Vagina (tissue), 2 donors: ENCODE measurements around the gene SRPX2. TPM values are rescaled to one million over a fixed set of nuclear protein-coding genes. Genes with fewer than 3 reads are reported as not detected.

ENCODE experiments used
- DNase-seq, 2 donors: peaks; one replicate each; pipeline ENCODE4 v3.0.0-alpha.2; 2017; ENCODE audit errors: extremely low spot score in 2 of 2
- H3K27ac ChIP-seq: fragments of 200-600 bp; sonication (generic); one replicate; pipeline ENCODE4 v1.5.1; 2019
- H3K27me3 ChIP-seq: fragments of 200-600 bp; sonication (generic); one replicate; pipeline ENCODE4 v1.5.1; 2019
- H3K36me3 ChIP-seq, 2 donors: fragments of 200-600 bp; sonication (generic); one replicate each; pipeline ENCODE4 v1.5.1; 2017 to 2019
- H3K4me1 ChIP-seq: fragments of 200-600 bp; sonication (generic); one replicate; pipeline ENCODE4 v1.5.1; 2019
- H3K4me3 ChIP-seq, 2 donors: fragments of 200-600 bp; sonication (generic); 1 replicate in 1 of 2; 2 replicates in 1 of 2; pipeline ENCODE4 v1.5.1; 2016 to 2019
- H3K9me3 ChIP-seq: fragments of 200-600 bp; sonication (generic); one replicate; pipeline ENCODE4 v1.5.1; 2019
- CTCF ChIP-seq, 3 experiments: fragments of 450-650 bp in 2 of 3; fragments of 200-600 bp in 1 of 3; sonication (generic) in 1 of 3; IDR thresholded peaks; one replicate each; pipeline ENCODE4 v1.5.1; 2017 to 2019; ENCODE audit warnings: antibody characterized with exemption in 3 of 3, mild to moderate bottlenecking in 2 of 3, moderate library complexity in 2 of 3
- POLR2A ChIP-seq, 2 donors: fragments of 450-650 bp; IDR thresholded peaks; one replicate each; pipeline ENCODE4 v1.6.1; 2017; ENCODE audit warnings: antibody characterized with exemption in 2 of 2, mild to moderate bottlenecking in 2 of 2, moderate library complexity in 2 of 2
- POLR2AphosphoS5 ChIP-seq, 2 donors: sonication (generic); formaldehyde crosslinking; IDR thresholded peaks; one replicate each; pipeline ENCODE4 v1.9.0; 2017; ENCODE audit warnings: antibody characterized with exemption in 2 of 2, mild to moderate bottlenecking in 2 of 2, low read depth in 1 of 2; ENCODE audit not compliant: insufficient read depth in 1 of 2
- intact Hi-C: fragments of 100-400 bp; cut with DNase I; formaldehyde crosslinking; loops from one replicate; pipeline ENCODE4 v1.15.1; 2023
- total RNA-seq: library from RNA; depleted of rRNA; stranded (reverse); fragments of >200 nt; gene quantifications from one replicate; pipeline ENCODE4 v1.2.3, GENCODE V29; 2016

SRPX2 gene
- total RNA-seq, 1 donor from 2014 or later, result 50.6 TPM

- H3K27ac ChIP-seq, result no peak overlapping the region
- no peak for TF ChIP-seq POLR2A (IDR thresholded peaks at IDR 0.05)
- TF ChIP-seq CTCF (IDR thresholded peaks at IDR 0.05), result no peak
- TF ChIP-seq POLR2AphosphoS5 (IDR thresholded peaks at IDR 0.05; ENCODE audit: insufficient read depth in 1 of 2, low read depth in 1 of 2), result no peak
- DNase-seq, result no peak
- H3K36me3 ChIP-seq, result no peaks in the 10 kb centered on the region
- no peaks in the 10 kb centered on the region for H3K9me3 ChIP-seq
- intact Hi-C loops, result no loop called here
- no peak overlapping the region for H3K4me3 ChIP-seq
- peaks cover 5% of the 10 kb centered on the region for H3K4me1 ChIP-seq
- H3K27me3 ChIP-seq, result no peaks in the 10 kb centered on the region
Measured at GRCh38 chrX:100680756-100681155, 36.8 kb downstream of the SRPX2 start.

- Histone ChIP-seq H3K36me3 (no peaks in the 10 kb centered on the region), H3K4me3 (no peak overlapping the region), H3K9me3 (no peaks in the 10 kb centered on the region), H3K4me1 (peaks cover 5% of the 10 kb centered on the region), H3K27ac (no peak overlapping the region), H3K27me3 (no peaks in the 10 kb centered on the region)
- TF ChIP-seq POLR2A (IDR thresholded peaks at IDR 0.05), result no peak
- no peak for TF ChIP-seq POLR2AphosphoS5 (IDR thresholded peaks at IDR 0.05; ENCODE audit: insufficient read depth in 1 of 2, low read depth in 1 of 2)
- no peak for TF ChIP-seq CTCF (IDR thresholded peaks at IDR 0.05)
- intact Hi-C loops, result no loop called here
- no peak for DNase-seq
Measured at GRCh38 chrX:100681599-100681998, 37.6 kb downstream of the SRPX2 start.

GRCh38 chrX:100682939-100683338, 38.9 kb downstream of the SRPX2 start:
- intact Hi-C loops, result no loop called here
- H3K9me3 ChIP-seq, result no peaks in the 10 kb centered on the region

GRCh38 chrX:100685284-100685996, 41.4 kb downstream of the SRPX2 start:
- Histone ChIP-seq H3K36me3 (no peaks in the 10 kb centered on the region), H3K4me3 (no peak overlapping the region), H3K9me3 (no peaks in the 10 kb centered on the region), H3K27me3 (no peaks in the 10 kb centered on the region), H3K4me1 (peaks cover 5% of the 10 kb centered on the region), H3K27ac (peak overlapping the region; percentile 26)
- no peak for DNase-seq
- TF ChIP-seq CTCF (IDR thresholded peaks at IDR 0.05) (peak; percentile 40 to 88 (median 84)), POLR2AphosphoS5 (IDR thresholded peaks at IDR 0.05; ENCODE audit: insufficient read depth in 1 of 2, low read depth in 1 of 2) (no peak)
- intact Hi-C loops, result loop anchor here (5.0 kb wide), 1 partner anchor 82 kb away; no protein-coding TSS in a partner anchor

More at GRCh38 chrX:100682939-100683338, 38.9 kb downstream of the SRPX2 start:
- Histone ChIP-seq H3K27me3 (no peaks in the 10 kb centered on the region), H3K4me3 (no peak overlapping the region), H3K36me3 (no peaks in the 10 kb centered on the region), H3K27ac (no peak overlapping the region), H3K4me1 (peaks cover 5% of the 10 kb centered on the region)
- no peak for DNase-seq
- TF ChIP-seq POLR2A (IDR thresholded peaks at IDR 0.05) (no peak), POLR2AphosphoS5 (IDR thresholded peaks at IDR 0.05; ENCODE audit: insufficient read depth in 1 of 2, low read depth in 1 of 2) (no peak), CTCF (IDR thresholded peaks at IDR 0.05) (no peak)

- Histone ChIP-seq H3K27me3 (no peaks in the 10 kb centered on the region), H3K27ac (no peak overlapping the region), H3K4me3 (no peak overlapping the region), H3K36me3 (no peaks in the 10 kb centered on the region), H3K4me1 (peaks cover 5% of the 10 kb centered on the region), H3K9me3 (no peaks in the 10 kb centered on the region)
- intact Hi-C loops, result loop anchor here (5.0 kb wide), 1 partner anchor 81 kb away; no protein-coding TSS in a partner anchor
- DNase-seq, result no peak
- peak in 1 of 3 experiments; percentile 31 for TF ChIP-seq CTCF (IDR thresholded peaks at IDR 0.05)
- no peak for TF ChIP-seq POLR2AphosphoS5 (IDR thresholded peaks at IDR 0.05; ENCODE audit: insufficient read depth in 1 of 2, low read depth in 1 of 2)
- TF ChIP-seq POLR2A (IDR thresholded peaks at IDR 0.05), result no peak
Measured at GRCh38 chrX:100685997-100686305, 42.0 kb downstream of the SRPX2 start.
